ENCODE results near the gene DISC1.

Gene DISC1

GRCh38 chr1:231972111-231972445 is 345.5 kb downstream of the DISC1 start:
- no peak overlapping the region for H3K27ac ChIP-seq (replicated peaks)
- H3K4me3 ChIP-seq (replicated peaks; ENCODE audit: insufficient read depth, low read length) = no peak overlapping the region
- no peak for DNase-seq (ENCODE audit: low read depth in 1 of 2, low spot score in 1 of 2)
- H3K27me3 ChIP-seq (ENCODE audit: insufficient read depth, poor library complexity, severe bottlenecking) = no peaks in the 10 kb centered on the region
- TF ChIP-seq POLR2AphosphoS5 (IDR thresholded peaks at IDR 0.05; ENCODE audit: low read depth) (no peak), SPI1 (IDR thresholded peaks at IDR 0.05; ENCODE audit: borderline replicate concordance, low read depth) (no peak), GABPA (IDR thresholded peaks at IDR 0.05; ENCODE audit: low read depth) (no peak), CTCF (IDR thresholded peaks at IDR 0.05; ENCODE audit: insufficient read depth, low read length) (no peak), REST (IDR thresholded peaks at IDR 0.05; ENCODE audit: insufficient replicate concordance, low read depth) (no peak)

GRCh38 chr1:231973830-231974229 is 347.2 kb downstream of the DISC1 start:
- TF ChIP-seq CTCF (IDR thresholded peaks at IDR 0.05; ENCODE audit: insufficient read depth, low read length) = no peak
- no peak for TF ChIP-seq GABPA (IDR thresholded peaks at IDR 0.05; ENCODE audit: low read depth)
- TF ChIP-seq POLR2AphosphoS5 (IDR thresholded peaks at IDR 0.05; ENCODE audit: low read depth) = no peak
- TF ChIP-seq REST (IDR thresholded peaks at IDR 0.05; ENCODE audit: insufficient replicate concordance, low read depth) = no peak
- TF ChIP-seq SPI1 (IDR thresholded peaks at IDR 0.05; ENCODE audit: borderline replicate concordance, low read depth) = no peak
- Histone ChIP-seq H3K4me3 (replicated peaks; ENCODE audit: insufficient read depth, low read length) (no peak overlapping the region), H3K27ac (replicated peaks) (no peak overlapping the region), H3K27me3 (ENCODE audit: insufficient read depth, poor library complexity, severe bottlenecking) (no peaks in the 10 kb centered on the region)
- no peak for DNase-seq (ENCODE audit: low read depth in 1 of 2, low spot score in 1 of 2)

- TF ChIP-seq GABPA (IDR thresholded peaks at IDR 0.05; ENCODE audit: low read depth) (no peak), POLR2AphosphoS5 (IDR thresholded peaks at IDR 0.05; ENCODE audit: low read depth) (no peak), REST (IDR thresholded peaks at IDR 0.05; ENCODE audit: insufficient replicate concordance, low read depth) (no peak), CTCF (IDR thresholded peaks at IDR 0.05; ENCODE audit: insufficient read depth, low read length) (no peak), SPI1 (IDR thresholded peaks at IDR 0.05; ENCODE audit: borderline replicate concordance, low read depth) (no peak)
- H3K4me3 ChIP-seq (replicated peaks; ENCODE audit: insufficient read depth, low read length) = no peak overlapping the region
- no peak overlapping the region for H3K27ac ChIP-seq (replicated peaks)
- DNase-seq (ENCODE audit: low read depth in 1 of 2, low spot score in 1 of 2) = no peak
- H3K27me3 ChIP-seq (ENCODE audit: insufficient read depth, poor library complexity, severe bottlenecking) = no peaks in the 10 kb centered on the region
These were observed 349.6 kb downstream of the DISC1 start for GRCh38 chr1:231976231-231976630.

Data from HL-60 (cell line).